Omental fat pad (tissue), 4 donors: Measurements from ENCODE around the gene EPHA2. TPM values are rescaled to one million over a fixed set of nuclear protein-coding genes. Genes with fewer than 3 reads are reported as not detected.
"Not testable (repeated sequence)": the region's sequence is repeated elsewhere in the genome, so short reads cannot be mapped to it uniquely, and the experiment has no call there.

Experiments
- ATAC-seq: fragments of 150-250 bp; one replicate; pipeline ENCODE4 v1.9.1; 2016; ENCODE audit warnings: mild to moderate bottlenecking, moderate library complexity; ENCODE audit not compliant: low FRiP score
- DNase-seq: peaks from one replicate; pipeline ENCODE4 v3.0.0-alpha.2; 2019; ENCODE audit warnings: low spot score
- CTCF ChIP-seq, 3 donors: fragments of 450-650 bp; IDR thresholded peaks; one replicate each; pipeline ENCODE4 v1.5.1; 2016 to 2017; ENCODE audit warnings: antibody characterized with exemption in 3 of 3, mild to moderate bottlenecking in 3 of 3, moderate library complexity in 2 of 3
- total RNA-seq, 4 donors: library from RNA; depleted of rRNA; stranded (reverse); fragments of >200 nt; gene quantifications; one replicate each; pipeline ENCODE4 v1.1.0, GENCODE V29; 2016

Gene EPHA2
- total RNA-seq, 4 donors from 2014 or later = 15.3 to 41.8 (median 28.6) TPM

GRCh38 chr1:16110456-16110855 lies 45.4 kb downstream of the EPHA2 start:
- TF ChIP-seq CTCF (IDR thresholded peaks at IDR 0.05) = no peak
- ATAC-seq = no peak
- no peak for DNase-seq

GRCh38 chr1:16109571-16109970 lies 46.3 kb downstream of the EPHA2 start:
- DNase-seq (no peak), ATAC-seq (no peak)
- TF ChIP-seq CTCF (IDR thresholded peaks at IDR 0.05) = no peak

- ATAC-seq, DNase-seq: not testable (repeated sequence)
These were observed 48.8 kb downstream of the EPHA2 start for GRCh38 chr1:16107039-16107438.

GRCh38 chr1:16101623-16102022 lies 54.2 kb downstream of the EPHA2 start:
- DNase-seq = no peak
- no peak for ATAC-seq
- no peak for TF ChIP-seq CTCF (IDR thresholded peaks at IDR 0.05)

GRCh38 chr1:16099412-16099811 lies 56.5 kb downstream of the EPHA2 start:
- DNase-seq (no peak), ATAC-seq (no peak)
- TF ChIP-seq CTCF (IDR thresholded peaks at IDR 0.05) = no peak

- ATAC-seq = no peak
- no peak for TF ChIP-seq CTCF (IDR thresholded peaks at IDR 0.05)
- no peak for DNase-seq
These were observed 60.4 kb downstream of the EPHA2 start for GRCh38 chr1:16095447-16095846.

GRCh38 chr1:16094453-16095158 lies 61.3 kb downstream of the EPHA2 start:
- DNase-seq (no peak), ATAC-seq (no peak)
- no peak for TF ChIP-seq CTCF (IDR thresholded peaks at IDR 0.05)
